CD14-positive monocyte (primary cell): ENCODE results near the gene CD1B. TPM values are rescaled to one million over a fixed set of nuclear protein-coding genes. Genes with fewer than 3 reads are reported as not detected.

Experiments used
- DNase-seq, 3 donors: peaks; one replicate each; pipeline ENCODE4 v3.0.0-alpha.2; 2011 to 2022
- H2AFZ ChIP-seq: 2 replicates; pipeline ENCODE4 v1.6.0; 2012; ENCODE audit warnings: mild to moderate bottlenecking, low read depth, low read length, inconsistent platforms; ENCODE audit not compliant: insufficient read depth, poor library complexity, severe bottlenecking
- H3K27ac ChIP-seq, 2 donors: 1 replicate in 1 of 2; 2 replicates in 1 of 2; pipeline ENCODE4 v1.5.1; 2012 to 2013; ENCODE audit warnings: low read length in 2 of 2, control low read depth in 1 of 2, inconsistent platforms in 1 of 2, low read depth in 1 of 2, mild to moderate bottlenecking in 1 of 2
- H3K27me3 ChIP-seq, 2 donors: one replicate each; pipeline versions ENCODE4 v1.6.0 to v1.6.1; 2011 to 2013; ENCODE audit warnings: low read length in 2 of 2; ENCODE audit not compliant: control insufficient read depth in 2 of 2, insufficient read depth in 2 of 2
- H3K36me3 ChIP-seq, 2 donors: replicated peaks in 1 of 2; 1 replicate in 1 of 2; 2 replicates in 1 of 2; pipeline versions ENCODE4 v1.5.1 to v1.6.1; 2012 to 2013; ENCODE audit warnings: low read length in 2 of 2, control low read depth in 1 of 2, inconsistent platforms in 1 of 2, mild to moderate bottlenecking in 1 of 2; ENCODE audit not compliant: insufficient read depth in 2 of 2, control insufficient read depth in 1 of 2
- H3K4me1 ChIP-seq, 2 donors: 1 replicate in 1 of 2; 2 replicates in 1 of 2; pipeline versions ENCODE4 v1.5.1 to v1.6.1; 2012 to 2013; ENCODE audit warnings: low read length in 2 of 2, control low read depth in 1 of 2, inconsistent platforms in 1 of 2, mild to moderate bottlenecking in 1 of 2, moderate library complexity in 1 of 2; ENCODE audit not compliant: insufficient read depth in 2 of 2, control insufficient read depth in 1 of 2
- H3K4me2 ChIP-seq: replicated peaks from 2 replicates; pipeline ENCODE3; 2012; ENCODE audit warnings: low read length, moderate library complexity, mild to moderate bottlenecking; ENCODE audit not compliant: poor library complexity, severe bottlenecking; ENCODE audit errors: extremely low read depth
- H3K4me3 ChIP-seq, 3 experiments: fragments of 200-600 bp in 1 of 3; sonication (generic) in 1 of 3; replicated peaks in 1 of 3; 1 replicate in 2 of 3; 2 replicates in 1 of 3; pipeline ENCODE4 v1.5.1; 2011 to 2013; ENCODE audit warnings: low read length in 3 of 3, mild to moderate bottlenecking in 3 of 3, control low read depth in 2 of 3, low read depth in 2 of 3, inconsistent platforms in 1 of 3, moderate library complexity in 1 of 3
- H3K79me2 ChIP-seq: 2 replicates; pipeline ENCODE4 v1.6.0; 2012; ENCODE audit warnings: mild to moderate bottlenecking, control low read depth, inconsistent platforms, low read length, moderate library complexity; ENCODE audit not compliant: insufficient read depth
- H3K9ac ChIP-seq: 2 replicates; pipeline ENCODE4 v1.6.0; 2017; ENCODE audit warnings: low read length, mild to moderate bottlenecking; ENCODE audit not compliant: insufficient read depth, poor library complexity, severe bottlenecking
- H3K9me3 ChIP-seq, 2 donors: replicated peaks in 1 of 2; 1 replicate in 1 of 2; 2 replicates in 1 of 2; pipeline versions ENCODE4 v1.5.1 to v1.6.1; 2012 to 2013; ENCODE audit warnings: low read length in 2 of 2, control low read depth in 1 of 2; ENCODE audit not compliant: control insufficient read depth in 1 of 2, insufficient read depth in 1 of 2
- H4K20me1 ChIP-seq: 2 replicates; pipeline ENCODE4 v1.6.0; 2012; ENCODE audit warnings: mild to moderate bottlenecking, low read length, control low read depth, moderate library complexity; ENCODE audit not compliant: insufficient read depth
- H3K27ac Mint-ChIP-seq, 7 donors: one replicate each; pipeline ENCODE4 v1.8.0; 2020; ENCODE audit warnings: mild to moderate bottlenecking in 7 of 7, mixed read lengths in 7 of 7, moderate library complexity in 6 of 7, inconsistent platforms in 2 of 7
- H3K27me3 Mint-ChIP-seq, 3 donors: one replicate each; pipeline ENCODE4 v1.8.0; 2021 to 2022; ENCODE audit warnings: low read depth in 3 of 3, mild to moderate bottlenecking in 3 of 3, mixed read lengths in 3 of 3, moderate library complexity in 3 of 3, inconsistent platforms in 1 of 3
- H3K36me3 Mint-ChIP-seq, 2 donors: one replicate each; pipeline ENCODE4 v1.8.0; 2020; ENCODE audit warnings: mixed read lengths in 2 of 2, inconsistent platforms in 1 of 2, mild to moderate bottlenecking in 1 of 2
- H3K4me1 Mint-ChIP-seq: one replicate; pipeline ENCODE4 v1.8.0; 2020; ENCODE audit warnings: mild to moderate bottlenecking, mixed read lengths
- H3K4me3 Mint-ChIP-seq, 2 donors: one replicate each; pipeline ENCODE4 v1.8.0; 2020; ENCODE audit warnings: mild to moderate bottlenecking in 2 of 2, mixed read lengths in 2 of 2, moderate library complexity in 1 of 2
- H3K9me3 Mint-ChIP-seq, 7 donors: one replicate each; pipeline ENCODE4 v1.8.0; 2020 to 2022; ENCODE audit warnings: mixed read lengths in 7 of 7, mild to moderate bottlenecking in 6 of 7, moderate library complexity in 6 of 7, inconsistent platforms in 2 of 7
- WGBS: methylation state at CpG from one replicate; pipeline ENCODE4 v1.1.5; 2013; ENCODE audit warnings: missing lambda C conversion rate; ENCODE audit not compliant: insufficient coverage; 5-methylcytosine and 5-hydroxymethylcytosine counted together
- intact Hi-C, 2 donors: fragments of 100-400 bp; cut with micrococcal nuclease; formaldehyde crosslinking; loops; one replicate each; pipeline versions ENCODE4 v1.15.0 to v1.15.1; 2023
- polyA plus RNA-seq, 3 donors: library from polyadenylated mRNA; depleted of rRNA in 1 of 3; unstranded in 2 of 3; stranded (reverse) in 1 of 3; fragments of 300-500 nt in 2 of 3; fragments of >200 nt in 1 of 3; fragmentation: Illumina TruSeq in 2 of 3; gene quantifications; 1 replicate in 2 of 3; 2 replicates in 1 of 3; pipeline ENCODE4 v1.2.3, GENCODE V29; 2012 to 2021
- TF ChIP-seq, protein P1 (sequence below): fragments of 200-600 bp; IDR thresholded peaks from one replicate; pipeline ENCODE4 v1.8.0; 2022; ENCODE audit warnings: antibody characterized with exemption, mild to moderate bottlenecking

Gene CD1B
- polyA plus RNA-seq, 3 donors: 1.3 to 2.7 (median 2.3) TPM

DNA sequence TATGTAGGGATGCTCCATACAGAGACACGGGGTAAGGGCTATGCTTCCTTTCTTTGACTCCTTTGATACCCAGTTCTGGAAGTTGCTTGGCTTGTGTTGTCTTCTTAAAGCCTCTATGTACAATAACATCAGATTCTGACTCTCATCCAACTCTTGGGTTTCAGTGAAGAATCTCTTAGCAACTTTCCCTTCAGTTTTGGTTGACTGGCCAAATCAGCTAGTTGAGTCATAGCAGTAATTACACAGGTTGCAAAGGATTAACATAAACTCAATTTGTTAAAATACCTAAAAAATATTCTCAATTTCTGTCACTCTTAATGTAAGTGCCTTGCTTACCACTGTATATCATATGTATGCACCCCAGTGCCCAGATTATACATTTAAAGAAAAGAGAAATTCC is 31.6 kb upstream of the CD1B start:
- WGBS: no CpG with 5 or more reads among the region's 1 CpG
- no peak overlapping the region for H3K27ac Mint-ChIP-seq

DNA sequence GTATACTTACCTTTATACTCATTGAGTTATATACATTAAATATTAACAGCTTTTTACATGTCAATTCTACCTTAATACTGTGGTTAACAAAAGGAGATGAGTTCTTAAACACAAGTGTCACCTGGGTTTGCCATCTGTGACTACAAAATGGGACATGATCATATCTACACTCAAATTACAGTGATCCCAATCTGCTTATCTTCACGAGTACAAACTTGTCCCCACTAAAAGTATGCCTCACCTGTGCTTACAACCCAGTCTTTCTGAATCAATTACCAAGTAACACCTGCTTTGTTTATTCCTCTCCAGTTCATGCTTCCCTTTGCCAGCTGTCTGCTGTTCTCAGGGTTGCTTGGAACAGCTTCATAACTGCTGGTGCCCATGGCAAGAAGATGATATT is 31.2 kb upstream of the CD1B start:
- no peaks in the 10 kb centered on the region for H3K4me1 ChIP-seq
- H2AFZ ChIP-seq: no peak overlapping the region
- peaks cover 0 to 9% (median 4%) of the 10 kb centered on the region in 3 donors for H3K27me3 Mint-ChIP-seq
- no peak overlapping the region for H3K27ac ChIP-seq
- peaks cover 3% of the 10 kb centered on the region for H3K4me1 Mint-ChIP-seq
- peaks cover 4 to 7% of the 10 kb centered on the region in 2 donors for H3K9me3 ChIP-seq
- no peak overlapping the region for H3K4me2 ChIP-seq
- no peak overlapping the region for H3K4me3 Mint-ChIP-seq
- H3K9me3 Mint-ChIP-seq: peaks cover 5 to 12% (median 10%) of the 10 kb centered on the region in 7 donors
- TF ChIP-seq, protein P1, sequence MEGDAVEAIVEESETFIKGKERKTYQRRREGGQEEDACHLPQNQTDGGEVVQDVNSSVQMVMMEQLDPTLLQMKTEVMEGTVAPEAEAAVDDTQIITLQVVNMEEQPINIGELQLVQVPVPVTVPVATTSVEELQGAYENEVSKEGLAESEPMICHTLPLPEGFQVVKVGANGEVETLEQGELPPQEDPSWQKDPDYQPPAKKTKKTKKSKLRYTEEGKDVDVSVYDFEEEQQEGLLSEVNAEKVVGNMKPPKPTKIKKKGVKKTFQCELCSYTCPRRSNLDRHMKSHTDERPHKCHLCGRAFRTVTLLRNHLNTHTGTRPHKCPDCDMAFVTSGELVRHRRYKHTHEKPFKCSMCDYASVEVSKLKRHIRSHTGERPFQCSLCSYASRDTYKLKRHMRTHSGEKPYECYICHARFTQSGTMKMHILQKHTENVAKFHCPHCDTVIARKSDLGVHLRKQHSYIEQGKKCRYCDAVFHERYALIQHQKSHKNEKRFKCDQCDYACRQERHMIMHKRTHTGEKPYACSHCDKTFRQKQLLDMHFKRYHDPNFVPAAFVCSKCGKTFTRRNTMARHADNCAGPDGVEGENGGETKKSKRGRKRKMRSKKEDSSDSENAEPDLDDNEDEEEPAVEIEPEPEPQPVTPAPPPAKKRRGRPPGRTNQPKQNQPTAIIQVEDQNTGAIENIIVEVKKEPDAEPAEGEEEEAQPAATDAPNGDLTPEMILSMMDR: no peak
- intact Hi-C loops: no loop called here
- no peaks in the 10 kb centered on the region for H3K79me2 ChIP-seq
- H3K27me3 ChIP-seq: peaks cover 0 to 2% of the 10 kb centered on the region in 2 donors
- no peak overlapping the region for H3K27ac Mint-ChIP-seq
- no peak overlapping the region for H3K4me3 ChIP-seq
- no peaks in the 10 kb centered on the region for H4K20me1 ChIP-seq
- WGBS: 82% methylated on average over 1 of the region's 1 CpG
- no peak for DNase-seq
- H3K36me3 ChIP-seq: no peaks in the 10 kb centered on the region
- no peak overlapping the region for H3K9ac ChIP-seq
- no peaks in the 10 kb centered on the region for H3K36me3 Mint-ChIP-seq

More for the DNA sequence above, 31.6 kb upstream of the CD1B start:
- Histone ChIP-seq H3K9ac (no peak overlapping the region), H3K9me3 (peaks cover 4 to 7% of the 10 kb centered on the region in 2 donors), H2AFZ (no peak overlapping the region), H4K20me1 (no peaks in the 10 kb centered on the region), H3K4me2 (no peak overlapping the region), H3K36me3 (no peaks in the 10 kb centered on the region), H3K27ac (no peak overlapping the region), H3K4me1 (no peaks in the 10 kb centered on the region), H3K79me2 (no peaks in the 10 kb centered on the region), H3K4me3 (no peak overlapping the region), H3K27me3 (peaks cover 0 to 2% of the 10 kb centered on the region in 2 donors)
- TF ChIP-seq, protein P1: no peak
- DNase-seq: no peak
- H3K9me3 Mint-ChIP-seq: peaks cover 5 to 12% (median 11%) of the 10 kb centered on the region in 7 donors
- H3K36me3 Mint-ChIP-seq: no peaks in the 10 kb centered on the region
- H3K4me1 Mint-ChIP-seq: peaks cover 3% of the 10 kb centered on the region
- H3K4me3 Mint-ChIP-seq: no peak overlapping the region
- intact Hi-C loops: no loop called here
- peaks cover 0 to 12% (median 4%) of the 10 kb centered on the region in 3 donors for H3K27me3 Mint-ChIP-seq
